Keratinocyte (primary cell): ENCODE measurements around the gene LOC128125822.
"Not testable (repeated sequence)": the region's sequence is repeated elsewhere in the genome, so short reads cannot be mapped to it uniquely, and the experiment has no call there.

Source experiments
- EZH2 ChIP-seq: IDR thresholded peaks from one replicate; pipeline ENCODE4 v1.6.1; 2012; ENCODE audit warnings: inconsistent platforms, mild to moderate bottlenecking, low read length, moderate library complexity
- TF ChIP-seq, protein P1 (sequence below), 3 experiments: IDR thresholded peaks in 1 of 3; conservative IDR thresholded peaks in 1 of 3; optimal IDR thresholded peaks in 1 of 3; 2 replicates in 2 of 3; 3 replicates in 1 of 3; pipeline versions ENCODE3 to v1.5.1; 2011; ENCODE audit warnings: low read length in 3 of 3, mild to moderate bottlenecking in 3 of 3, moderate library complexity in 2 of 3, control low read depth in 1 of 3, inconsistent platforms in 1 of 3; ENCODE audit not compliant: insufficient read depth in 2 of 3; ENCODE audit errors: extremely low read depth in 1 of 3

DNA sequence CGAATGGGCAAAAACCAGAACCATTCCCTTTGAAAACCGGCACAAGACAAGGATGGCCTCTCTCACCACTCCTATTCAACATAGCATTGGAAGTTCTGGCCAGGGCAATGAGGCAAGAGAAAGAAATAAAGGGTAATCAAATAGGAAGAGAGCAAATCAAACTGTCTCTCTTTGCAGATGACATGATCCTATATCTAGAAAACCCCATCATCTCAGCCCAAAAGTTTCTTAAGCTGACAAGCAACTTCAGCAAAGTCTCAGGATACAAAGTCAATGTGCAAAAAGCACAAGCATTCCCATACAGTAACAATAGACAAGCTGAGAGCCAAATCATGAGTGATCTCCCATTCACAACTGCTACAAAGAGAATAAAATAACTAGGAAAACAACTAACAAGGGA, 13.4 kb downstream of the LOC128125822 start:
- TF ChIP-seq, protein P1, sequence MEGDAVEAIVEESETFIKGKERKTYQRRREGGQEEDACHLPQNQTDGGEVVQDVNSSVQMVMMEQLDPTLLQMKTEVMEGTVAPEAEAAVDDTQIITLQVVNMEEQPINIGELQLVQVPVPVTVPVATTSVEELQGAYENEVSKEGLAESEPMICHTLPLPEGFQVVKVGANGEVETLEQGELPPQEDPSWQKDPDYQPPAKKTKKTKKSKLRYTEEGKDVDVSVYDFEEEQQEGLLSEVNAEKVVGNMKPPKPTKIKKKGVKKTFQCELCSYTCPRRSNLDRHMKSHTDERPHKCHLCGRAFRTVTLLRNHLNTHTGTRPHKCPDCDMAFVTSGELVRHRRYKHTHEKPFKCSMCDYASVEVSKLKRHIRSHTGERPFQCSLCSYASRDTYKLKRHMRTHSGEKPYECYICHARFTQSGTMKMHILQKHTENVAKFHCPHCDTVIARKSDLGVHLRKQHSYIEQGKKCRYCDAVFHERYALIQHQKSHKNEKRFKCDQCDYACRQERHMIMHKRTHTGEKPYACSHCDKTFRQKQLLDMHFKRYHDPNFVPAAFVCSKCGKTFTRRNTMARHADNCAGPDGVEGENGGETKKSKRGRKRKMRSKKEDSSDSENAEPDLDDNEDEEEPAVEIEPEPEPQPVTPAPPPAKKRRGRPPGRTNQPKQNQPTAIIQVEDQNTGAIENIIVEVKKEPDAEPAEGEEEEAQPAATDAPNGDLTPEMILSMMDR (optimal IDR thresholded peaks at IDR 0.05 in 1 of 3, IDR thresholded peaks at IDR 0.05 in 1 of 3, conservative IDR thresholded peaks at IDR 0.05 in 1 of 3; ENCODE audit: extremely low read depth in 1 of 3, insufficient read depth in 2 of 3, low read length in 3 of 3), result not testable (repeated sequence)
- not testable (repeated sequence) for TF ChIP-seq EZH2
